ENCODE measurements around the gene C1orf21.

The C1orf21 gene

GRCh38 chr1:184617433-184618029 lies 230.7 kb downstream of the C1orf21 start:
- Histone ChIP-seq H4K20me1 (ENCODE audit: control insufficient read depth, insufficient read depth, low read depth, low read length) (no peaks in the 10 kb centered on the region), H3K4me3 (ENCODE audit: low read length) (no peak overlapping the region), H3K36me3 (ENCODE audit: control insufficient read depth, low read length) (no peaks in the 10 kb centered on the region), H3K79me2 (ENCODE audit: control insufficient read depth, low read length) (no peaks in the 10 kb centered on the region), H3K9me2 (replicated peaks; ENCODE audit: control insufficient read depth, low read length) (no peaks in the 10 kb centered on the region), H3K27ac (ENCODE audit: low read depth, low read length) (no peak overlapping the region), H3K4me1 (ENCODE audit: control insufficient read depth, low read length) (peaks cover under 1% of the 10 kb centered on the region; the same call in 1 of the 2 replicates), H3K4me2 (ENCODE audit: low read length) (no peak overlapping the region), H3K27me3 (ENCODE audit: control insufficient read depth, low read length) (peaks cover 9% of the 10 kb centered on the region; the same call in 1 of the 2 replicates), H3F3A (ENCODE audit: control insufficient read depth, insufficient read depth) (no peaks in the 10 kb centered on the region), H3K9me3 (ENCODE audit: control insufficient read depth, insufficient read depth, low read length) (no peaks in the 10 kb centered on the region)
- TF ChIP-seq, protein P1, sequence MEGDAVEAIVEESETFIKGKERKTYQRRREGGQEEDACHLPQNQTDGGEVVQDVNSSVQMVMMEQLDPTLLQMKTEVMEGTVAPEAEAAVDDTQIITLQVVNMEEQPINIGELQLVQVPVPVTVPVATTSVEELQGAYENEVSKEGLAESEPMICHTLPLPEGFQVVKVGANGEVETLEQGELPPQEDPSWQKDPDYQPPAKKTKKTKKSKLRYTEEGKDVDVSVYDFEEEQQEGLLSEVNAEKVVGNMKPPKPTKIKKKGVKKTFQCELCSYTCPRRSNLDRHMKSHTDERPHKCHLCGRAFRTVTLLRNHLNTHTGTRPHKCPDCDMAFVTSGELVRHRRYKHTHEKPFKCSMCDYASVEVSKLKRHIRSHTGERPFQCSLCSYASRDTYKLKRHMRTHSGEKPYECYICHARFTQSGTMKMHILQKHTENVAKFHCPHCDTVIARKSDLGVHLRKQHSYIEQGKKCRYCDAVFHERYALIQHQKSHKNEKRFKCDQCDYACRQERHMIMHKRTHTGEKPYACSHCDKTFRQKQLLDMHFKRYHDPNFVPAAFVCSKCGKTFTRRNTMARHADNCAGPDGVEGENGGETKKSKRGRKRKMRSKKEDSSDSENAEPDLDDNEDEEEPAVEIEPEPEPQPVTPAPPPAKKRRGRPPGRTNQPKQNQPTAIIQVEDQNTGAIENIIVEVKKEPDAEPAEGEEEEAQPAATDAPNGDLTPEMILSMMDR (IDR thresholded peaks at IDR 0.05; ENCODE audit: low read depth, low read length, poor library complexity, severe bottlenecking), result no peak
- no peak for TF ChIP-seq EZH2phosphoT487 (IDR thresholded peaks at IDR 0.05; ENCODE audit: borderline replicate concordance, low read length)

DNA sequence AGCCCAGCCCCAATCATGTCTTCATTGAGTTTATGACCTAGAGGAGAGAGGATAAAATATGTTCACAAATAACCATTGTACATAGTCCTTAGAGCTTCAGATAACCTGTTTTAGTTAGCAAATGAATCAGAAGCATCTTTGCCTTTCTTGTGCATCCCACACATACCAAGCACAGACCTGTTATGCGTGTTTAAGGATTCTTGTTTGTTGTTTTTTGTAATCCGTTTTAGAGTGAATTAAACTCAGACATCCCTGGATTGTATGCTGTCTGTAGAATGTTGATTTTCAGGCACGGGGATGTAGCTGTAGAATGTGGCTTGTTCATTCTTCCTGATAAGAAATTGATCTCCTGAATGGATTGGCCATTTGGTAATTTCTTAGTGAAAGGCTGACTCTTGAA lies 232.0 kb downstream of the C1orf21 start:
- Histone ChIP-seq H3K36me3 (ENCODE audit: control insufficient read depth, low read length) (no peaks in the 10 kb centered on the region), H3K27me3 (ENCODE audit: control insufficient read depth, low read length) (peaks cover 12% of the 10 kb centered on the region; the same call in 1 of the 2 replicates), H4K20me1 (ENCODE audit: control insufficient read depth, insufficient read depth, low read depth, low read length) (no peaks in the 10 kb centered on the region), H3K9me2 (replicated peaks; ENCODE audit: control insufficient read depth, low read length) (no peaks in the 10 kb centered on the region), H3K4me1 (ENCODE audit: control insufficient read depth, low read length) (no peaks in the 10 kb centered on the region), H3F3A (ENCODE audit: control insufficient read depth, insufficient read depth) (no peaks in the 10 kb centered on the region), H3K4me2 (ENCODE audit: low read length) (no peak overlapping the region), H3K4me3 (ENCODE audit: low read length) (no peak overlapping the region), H3K27ac (ENCODE audit: low read depth, low read length) (no peak overlapping the region), H3K79me2 (ENCODE audit: control insufficient read depth, low read length) (no peaks in the 10 kb centered on the region), H3K9me3 (ENCODE audit: control insufficient read depth, insufficient read depth, low read length) (no peaks in the 10 kb centered on the region)
- TF ChIP-seq, protein P1 (IDR thresholded peaks at IDR 0.05; ENCODE audit: low read depth, low read length, poor library complexity, severe bottlenecking), result no peak
- TF ChIP-seq EZH2phosphoT487 (IDR thresholded peaks at IDR 0.05; ENCODE audit: borderline replicate concordance, low read length), result no peak

GRCh38 chr1:184620469-184620868 lies 233.6 kb downstream of the C1orf21 start:
- H3K9me2 ChIP-seq (replicated peaks; ENCODE audit: control insufficient read depth, low read length), result no peaks in the 10 kb centered on the region
- no peak overlapping the region for H3K27ac ChIP-seq (ENCODE audit: low read depth, low read length)
- TF ChIP-seq, protein P1 (IDR thresholded peaks at IDR 0.05; ENCODE audit: low read depth, low read length, poor library complexity, severe bottlenecking), result no peak
- TF ChIP-seq EZH2phosphoT487 (IDR thresholded peaks at IDR 0.05; ENCODE audit: borderline replicate concordance, low read length), result no peak
- no peaks in the 10 kb centered on the region for H3F3A ChIP-seq (ENCODE audit: control insufficient read depth, insufficient read depth)
- H3K4me1 ChIP-seq (ENCODE audit: control insufficient read depth, low read length), result no peaks in the 10 kb centered on the region
- no peaks in the 10 kb centered on the region for H3K79me2 ChIP-seq (ENCODE audit: control insufficient read depth, low read length)
- no peaks in the 10 kb centered on the region for H3K9me3 ChIP-seq (ENCODE audit: control insufficient read depth, insufficient read depth, low read length)
- no peak overlapping the region for H3K4me2 ChIP-seq (ENCODE audit: low read length)
- H3K36me3 ChIP-seq (ENCODE audit: control insufficient read depth, low read length), result no peaks in the 10 kb centered on the region
- H3K27me3 ChIP-seq (ENCODE audit: control insufficient read depth, low read length), result peaks cover 12% of the 10 kb centered on the region; the same call in 1 of the 2 replicates
- H3K4me3 ChIP-seq (ENCODE audit: low read length), result no peak overlapping the region
- H4K20me1 ChIP-seq (ENCODE audit: control insufficient read depth, insufficient read depth, low read depth, low read length), result no peaks in the 10 kb centered on the region

Data from DOHH2 (cell line).